Endothelial cell of umbilical vein (primary cell): ENCODE data around the gene LGALS14. TPM values are rescaled to one million over a fixed set of nuclear protein-coding genes. Genes with fewer than 3 reads are reported as not detected.

Experiments
- Bru-seq: library from RNA; stranded (reverse); fragments of 400-500 nt; gene quantifications from one replicate; lab custom pipeline; 2021; lab: Mats Ljungman, UMichigan
- BruChase-seq, 2 experiments: library from RNA; stranded (reverse); fragments of 400-500 nt; gene quantifications; one replicate each; lab custom pipeline; 2021; lab: Mats Ljungman, UMichigan
- BruUV-seq: library from RNA; stranded (reverse); fragments of 400-500 nt; replicated peaks from 2 replicates; lab custom pipeline; 2021; lab: Mats Ljungman, UMichigan
- CTCF ChIA-PET: fragments of 300-600, 350-600 bp; sonication (Branson Sonifier 250); formaldehyde crosslinking; loops from one replicate; lab custom pipeline; 2021; ENCODE audit warnings: antibody characterized with exemption, inconsistent platforms; lab: Charles Lee
- POLR2A ChIA-PET: fragments of 300-600, 350-600 bp; sonication (Branson Sonifier 250); formaldehyde crosslinking; loops from one replicate; lab custom pipeline; 2021; ENCODE audit warnings: antibody characterized with exemption, inconsistent platforms; lab: Charles Lee
- DNase-seq: peaks from one replicate; pipeline ENCODE4 v3.0.0-alpha.2; 2011; ENCODE audit warnings: low read depth, low spot score
- FAIRE-seq: peaks from 2 replicates; lab custom pipeline; 2011; peaks lifted over from hg19 to GRCh38; lab: Jason Lieb, UNC
- H2AFZ ChIP-seq: 2 replicates; pipeline ENCODE4 v1.6.0; 2012; ENCODE audit warnings: low read depth, low read length, control low read depth, inconsistent platforms
- H3K27ac ChIP-seq: 2 replicates; pipeline ENCODE4 v1.5.1; 2011; ENCODE audit warnings: low read depth, mild to moderate bottlenecking, control low read depth, low read length, moderate library complexity; ENCODE audit not compliant: insufficient read depth
- H3K27me3 ChIP-seq, 2 experiments: 2 replicates each; pipeline versions ENCODE4 v1.6.0 to v1.6.1; 2011; ENCODE audit warnings: low read length in 2 of 2, mixed read lengths in 1 of 2; ENCODE audit not compliant: control insufficient read depth in 2 of 2, insufficient read depth in 2 of 2
- H3K36me3 ChIP-seq, 2 experiments: 2 replicates in 1 of 2; 3 replicates in 1 of 2; pipeline ENCODE4 v1.5.1; 2011; ENCODE audit warnings: low read length in 2 of 2, mild to moderate bottlenecking in 1 of 2, moderate library complexity in 1 of 2; ENCODE audit not compliant: control insufficient read depth in 2 of 2, insufficient read depth in 2 of 2; ENCODE audit errors: extremely low read depth in 1 of 2
- H3K4me1 ChIP-seq: 3 replicates; pipeline ENCODE4 v1.5.1; 2011; ENCODE audit warnings: mild to moderate bottlenecking, low read length; ENCODE audit not compliant: control insufficient read depth, insufficient read depth; ENCODE audit errors: extremely low read depth
- H3K4me2 ChIP-seq: 2 replicates; pipeline ENCODE4 v1.6.1; 2011; ENCODE audit warnings: low read length, control low read depth, mixed read lengths; ENCODE audit not compliant: insufficient read depth
- H3K4me3 ChIP-seq, 3 experiments: fragments of 200-600 bp in 1 of 3; sonication (generic), shearing (Covaris generic) in 1 of 3; replicated peaks in 1 of 3; 2 replicates each; pipeline ENCODE4 v1.5.1; 2011 to 2016; ENCODE audit warnings: control low read depth in 3 of 3, low read length in 3 of 3, mild to moderate bottlenecking in 2 of 3, inconsistent platforms in 1 of 3, low read depth in 1 of 3, moderate library complexity in 1 of 3; ENCODE audit not compliant: insufficient read depth in 1 of 3
- H3K79me2 ChIP-seq: 2 replicates; pipeline ENCODE4 v1.6.0; 2012; ENCODE audit warnings: low read length, inconsistent platforms; ENCODE audit not compliant: control insufficient read depth, insufficient read depth
- H3K9ac ChIP-seq: replicated peaks from 2 replicates; pipeline ENCODE3; 2011; ENCODE audit warnings: low read length, control low read depth; ENCODE audit not compliant: insufficient read depth; ENCODE audit errors: extremely low read depth
- H3K9me1 ChIP-seq: replicated peaks from 3 replicates; pipeline ENCODE4 v1.6.0; 2011; ENCODE audit warnings: mild to moderate bottlenecking, low read length; ENCODE audit not compliant: control insufficient read depth, insufficient read depth; ENCODE audit errors: extremely low read depth
- H3K9me3 ChIP-seq: replicated peaks from 2 replicates; pipeline ENCODE4 v1.5.1; 2012; ENCODE audit warnings: low read length, inconsistent platforms; ENCODE audit not compliant: control insufficient read depth, insufficient read depth
- H4K20me1 ChIP-seq: replicated peaks from 2 replicates; pipeline ENCODE3; 2011; ENCODE audit warnings: mild to moderate bottlenecking, low read length; ENCODE audit not compliant: control insufficient read depth, insufficient read depth; ENCODE audit errors: extremely low read depth
- CTCF ChIP-seq, 2 donors: IDR thresholded peaks; 1 replicate in 1 of 2; 2 replicates in 1 of 2; pipeline ENCODE4 v1.5.1; 2011; ENCODE audit warnings: low read length in 2 of 2, mild to moderate bottlenecking in 2 of 2, moderate library complexity in 2 of 2, control low read depth in 1 of 2, inconsistent platforms in 1 of 2, low read depth in 1 of 2; ENCODE audit not compliant: insufficient read depth in 1 of 2; ENCODE audit errors: extremely low read depth in 1 of 2
- EZH2 ChIP-seq: IDR thresholded peaks from 2 replicates; pipeline ENCODE4 v1.6.1; 2012; ENCODE audit warnings: borderline replicate concordance, low read depth, mild to moderate bottlenecking, moderate library complexity, low read length, inconsistent platforms; ENCODE audit not compliant: severe bottlenecking
- FOS ChIP-seq: IDR thresholded peaks from 2 replicates; pipeline ENCODE4 v1.6.1; 2011; ENCODE audit warnings: mild to moderate bottlenecking, low read length, moderate library complexity, borderline replicate concordance; ENCODE audit not compliant: insufficient read depth
- GATA2 ChIP-seq: IDR thresholded peaks from 2 replicates; pipeline ENCODE4 v1.7.0; 2011; ENCODE audit warnings: low read depth, mild to moderate bottlenecking, moderate library complexity, mixed read lengths, low read length; ENCODE audit not compliant: insufficient read length, insufficient read depth
- JUN ChIP-seq: IDR thresholded peaks from 2 replicates; pipeline ENCODE4 v1.6.1; 2011; ENCODE audit warnings: borderline replicate concordance, low read depth; ENCODE audit not compliant: insufficient read length, insufficient read depth
- MAX ChIP-seq: IDR thresholded peaks from 2 replicates; pipeline ENCODE4 v1.6.1; 2011; ENCODE audit not compliant: insufficient read depth, insufficient read length
- POLR2A ChIP-seq: IDR thresholded peaks from 2 replicates; pipeline ENCODE4 v1.6.1; 2012; ENCODE audit warnings: low read depth, mild to moderate bottlenecking, control low read depth, low read length
- POLR2AphosphoS5 ChIP-seq: IDR thresholded peaks from 2 replicates; pipeline ENCODE4 v1.6.1; 2012; ENCODE audit warnings: low read depth, mild to moderate bottlenecking, control low read depth, low read length, moderate library complexity; ENCODE audit not compliant: insufficient read depth
- dilution Hi-C: fragments of 300-500 bp; cut with MboI; formaldehyde crosslinking; loops from one replicate; pipeline ENCODE4 v1.15.0; 2019; ENCODE audit warnings: low sequenced_read_pairs; ENCODE audit not compliant: extremely low pct_ligation_motif_present
- intact Hi-C: fragments of 100-400 bp; cut with micrococcal nuclease; formaldehyde crosslinking; loops from one replicate; pipeline ENCODE4 v1.10.0; 2022
- long read RNA-seq: library from polyadenylated mRNA; stranded (forward); transcript quantifications from one replicate; pipeline ENCODE4 v2.0.0, GENCODE V29; 2021
- polyA minus RNA-seq, 3 experiments: library from RNA; depleted of rRNA, polyadenylated mRNA; stranded (reverse); fragments of >200 nt; gene quantifications; 1 replicate in 1 of 3; 2 replicates in 2 of 3; pipeline ENCODE4 v1.2.3, GENCODE V29; 2011
- polyA plus RNA-seq, 4 experiments: library from polyadenylated mRNA; depleted of rRNA in 3 of 4; stranded (reverse) in 3 of 4; unstranded in 1 of 4; fragments of >200 nt; gene quantifications; 2 replicates each; pipeline versions ENCODE4 v1.2.1 to v1.2.3, GENCODE V29; 2011 to 2012; ENCODE audit warnings: missing spikeins in 1 of 4
- total RNA-seq: library from RNA; stranded (reverse); gene quantifications from 2 replicates; pipeline ENCODE4 v1.2.3, GENCODE V29; 2021

LGALS14 gene
- total RNA-seq: not detected in 2 replicates
- not detected in 2 replicates for polyA plus RNA-seq
- polyA plus RNA-seq (2011; cell fraction: cytosol; rRNA removed): not detected in 2 replicates
- not detected in 2 replicates for polyA plus RNA-seq (2011; cell fraction: nucleus; rRNA removed)
- polyA plus RNA-seq (2012): not detected in 2 replicates
- not detected in 2 replicates for polyA minus RNA-seq
- polyA minus RNA-seq (2011; cell fraction: cytosol; rRNA and poly(A)+ RNA removed): not detected
- not detected in 2 replicates for polyA minus RNA-seq (2011; cell fraction: nucleus; rRNA and poly(A)+ RNA removed)
- not detected for Bru-seq, nascent RNA
- BruChase-seq, experiment 1, labeled RNA remaining after a 6-hour chase: not detected
- BruChase-seq, experiment 2, labeled RNA remaining after a 2-hour chase: not detected
- long read RNA-seq: 0 reads

GRCh38 chr19:39704181-39705044, at the start of gene LGALS14:
LGALS14 (plus strand) TSS chr19:39704481; CDS start chr19:39704529, 48 bp downstream.
- POLR2A ChIA-PET: no interaction called here

More at GRCh38 chr19:39704181-39705044, at the start of gene LGALS14:
- dilution Hi-C loops (no loop called here), intact Hi-C loops (no loop called here)
- H2AFZ ChIP-seq: no peak within 1 kb of the TSS
- CTCF ChIA-PET: no interaction called here
- H3K9me1 ChIP-seq: no peaks in the 10 kb centered on the region
- H3K79me2 ChIP-seq: no peaks in the 10 kb centered on the region
- no peak within 1 kb of the TSS for H3K4me2 ChIP-seq
- BruUV-seq: no TSS peak
- H3K27ac ChIP-seq: no peak within 1 kb of the TSS
- no peaks in the 10 kb centered on the region for H3K9me3 ChIP-seq
- no peak within 1 kb of the TSS for H3K9ac ChIP-seq
- TF ChIP-seq MAX (no peak), GATA2 (no peak), CTCF (IDR thresholded peaks at IDR 0.05; ENCODE audit: extremely low read depth in 1 of 2, insufficient read depth in 1 of 2, low read depth in 1 of 2, low read length in 2 of 2) (no peak), EZH2 (no peak), JUN (no peak), FOS (no peak), POLR2AphosphoS5 (no peak), POLR2A (no peak)
- DNase-seq (no peak), FAIRE-seq (no peak)
- no peaks in the 10 kb centered on the region for H4K20me1 ChIP-seq
- H3K36me3 ChIP-seq: no peaks in the 10 kb centered on the region
- no peaks in the 10 kb centered on the region for H3K27me3 ChIP-seq
- H3K4me3 ChIP-seq: no peak within 1 kb of the TSS
- H3K4me1 ChIP-seq: no peaks in the 10 kb centered on the region
